HepG2 (cell line): ENCODE data around the gene TF. TPM values are rescaled to one million over a fixed set of nuclear protein-coding genes. Genes with fewer than 3 reads are reported as not detected.

Source experiments
- MBD4 ChIP-seq: IDR thresholded peaks from 2 replicates; pipeline ENCODE4 v1.6.1; 2012; ENCODE audit warnings: low read length, inconsistent platforms, borderline replicate concordance
- NCOA5 ChIP-seq: sonication (generic); formaldehyde crosslinking; IDR thresholded peaks from 2 replicates; pipeline ENCODE4 v1.4.0; 2020; ENCODE audit warnings: missing genetic modification reagents
- NFIC ChIP-seq: IDR thresholded peaks from 2 replicates; pipeline ENCODE4 v1.6.1; 2012; ENCODE audit warnings: mild to moderate bottlenecking, low read length, inconsistent platforms
- NFYC ChIP-seq: IDR thresholded peaks from 2 replicates; pipeline ENCODE4 v1.6.1; 2016; ENCODE audit warnings: missing genetic modification reagents, missing compliant biosample characterization
- POLR2AphosphoS2 ChIP-seq: IDR thresholded peaks from 2 replicates; pipeline ENCODE4 v1.6.1; 2011; ENCODE audit warnings: low read depth, low read length, improper control_type of control experiment
- RAD51 ChIP-seq: fragments of 450-650 bp; IDR thresholded peaks from 2 replicates; pipeline ENCODE4 v1.6.1; 2016; ENCODE audit warnings: borderline replicate concordance
- RARA ChIP-seq: IDR thresholded peaks from 2 replicates; pipeline ENCODE4 v1.6.1; 2016; ENCODE audit warnings: missing genetic modification reagents, missing compliant biosample characterization
- RBFOX2 ChIP-seq: fragments of 200-400 bp; formaldehyde crosslinking; IDR thresholded peaks from 2 replicates; pipeline ENCODE4 v1.6.1; 2017; ENCODE audit warnings: low read depth, mild to moderate bottlenecking, low read length
- SNRNP70 ChIP-seq: fragments of 200-400 bp; formaldehyde crosslinking; IDR thresholded peaks from 2 replicates; pipeline ENCODE4 v1.6.1; 2017; ENCODE audit warnings: mild to moderate bottlenecking, low read depth, low read length, moderate library complexity
- ZC3H13 ChIP-seq: sonication (generic); formaldehyde crosslinking; IDR thresholded peaks from 2 replicates; pipeline ENCODE4 v1.8.1; 2023; ENCODE audit warnings: mild to moderate bottlenecking, missing genetic modification reagents, moderate library complexity
- ZMYM4 ChIP-seq: sonication (generic); formaldehyde crosslinking; IDR thresholded peaks from 2 replicates; pipeline ENCODE4 v1.8.1; 2023; ENCODE audit warnings: mild to moderate bottlenecking, missing genetic modification reagents
- ZNF878 ChIP-seq: sonication (generic); formaldehyde crosslinking; IDR thresholded peaks from 2 replicates; pipeline ENCODE4 v1.8.1; 2023; ENCODE audit warnings: mild to moderate bottlenecking, missing genetic modification reagents, moderate library complexity
- ZSCAN5A ChIP-seq: sonication (generic); formaldehyde crosslinking; IDR thresholded peaks from 2 replicates; pipeline ENCODE4 v1.8.0; 2022; ENCODE audit warnings: mild to moderate bottlenecking, missing genetic modification reagents, borderline replicate concordance
- polyA plus RNA-seq, 8 experiments: library from polyadenylated mRNA; depleted of rRNA in 3 of 8; stranded (reverse) in 7 of 8; unstranded in 1 of 8; fragments of >200 nt; fragmentation: Illumina TruSeq in 4 of 8; extraction: Trizol in 4 of 8; gene quantifications; 2 replicates each; pipeline versions ENCODE4 v1.2.1 to v1.2.3, GENCODE V29; 2011 to 2016; ENCODE audit warnings: low read depth in 4 of 8, missing spikeins in 1 of 8, mixed read lengths in 1 of 8; ENCODE audit not compliant: insufficient read depth in 1 of 8
- total RNA-seq, 5 experiments: library from RNA; depleted of rRNA; stranded (reverse); fragments of >200 nt; fragmentation: Illumina TruSeq; extraction: Trizol; gene quantifications; 2 replicates each; pipeline ENCODE4 v1.2.3, GENCODE V29; 2016; ENCODE audit warnings: low read depth in 1 of 5
- TF ChIP-seq, protein P1 (sequence below): sonication (generic); formaldehyde crosslinking; IDR thresholded peaks from 2 replicates; pipeline ENCODE4 v1.4.0; 2020; ENCODE audit warnings: missing genetic modification reagents

TF gene
- total and polyA plus RNA-seq, 2 of the 13 experiments (the other 11 are each of a cell fraction or from before 2014, with no cell fraction given): 10,074 to 11,821 TPM

DNA sequence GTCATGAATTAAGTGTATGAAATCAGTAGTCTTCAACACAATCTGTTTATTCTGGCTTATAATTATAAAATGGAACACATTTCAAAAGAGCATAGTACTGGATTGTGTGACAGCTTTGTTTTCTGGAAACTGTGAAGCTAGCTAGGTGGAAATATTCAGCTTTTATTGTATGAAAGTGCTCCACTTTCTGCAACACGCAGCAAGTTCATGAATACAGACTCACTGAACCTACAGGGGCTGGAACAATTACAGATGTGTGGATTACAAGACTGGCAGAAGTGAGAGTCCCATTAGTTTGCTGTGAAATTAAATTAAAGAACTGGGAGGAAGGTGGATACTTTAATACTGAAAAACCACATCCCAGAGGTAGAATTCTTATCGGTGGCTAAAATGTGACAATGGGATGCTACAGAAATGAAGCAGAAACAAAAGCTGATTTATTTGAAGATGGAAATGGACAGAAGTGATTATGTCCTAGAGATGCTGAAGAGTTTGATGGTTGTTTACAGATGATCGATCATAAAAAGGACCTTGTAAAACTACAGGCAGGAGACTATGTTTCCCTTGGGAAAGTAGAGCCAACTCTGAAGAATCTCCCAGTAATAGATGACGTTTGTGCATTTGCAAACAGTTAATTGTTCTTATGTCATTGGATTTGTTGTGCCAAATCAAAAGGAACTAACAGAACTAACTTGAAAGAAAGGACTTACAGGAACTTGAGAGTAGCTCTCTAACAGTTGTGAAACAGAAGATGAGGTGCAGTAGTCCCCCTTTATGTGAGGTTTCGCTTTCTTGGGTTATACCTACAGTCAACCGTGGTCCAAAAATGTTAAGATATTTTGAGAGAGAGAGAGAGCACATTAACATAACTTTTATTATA, 15.7 kb downstream of the TF start (continued):
- TF ChIP-seq RARA (CRISPR knock-in tag) (no peak), RAD51 (no peak), POLR2AphosphoS2 (peak; percentile 9; the same call in 1 of the 2 replicates), ZMYM4 (CRISPR knock-in tag) (peak; percentile 16; the same call in 1 of the 2 replicates), ZSCAN5A (0 out of 2 replicates have a peak, but pooled peaks have one; percentile 10), MBD4 (peak; percentile 63; the same call in 1 of the 2 replicates), NFIC (peak; percentile 27; the same call in 1 of the 2 replicates), SNRNP70 (0 out of 2 replicates have a peak, but pooled peaks have one; percentile 61), NFYC (no peak), RBFOX2 (peak; percentile 64), ZC3H13 (CRISPR knock-in tag) (peak; percentile 56; the same call in 1 of the 2 replicates), ZNF878 (0 out of 2 replicates have a peak, but pooled peaks have one; percentile 17), NCOA5 (CRISPR knock-in tag) (0 out of 2 replicates have a peak, but pooled peaks have one; percentile 53)
- TF ChIP-seq, protein P1, sequence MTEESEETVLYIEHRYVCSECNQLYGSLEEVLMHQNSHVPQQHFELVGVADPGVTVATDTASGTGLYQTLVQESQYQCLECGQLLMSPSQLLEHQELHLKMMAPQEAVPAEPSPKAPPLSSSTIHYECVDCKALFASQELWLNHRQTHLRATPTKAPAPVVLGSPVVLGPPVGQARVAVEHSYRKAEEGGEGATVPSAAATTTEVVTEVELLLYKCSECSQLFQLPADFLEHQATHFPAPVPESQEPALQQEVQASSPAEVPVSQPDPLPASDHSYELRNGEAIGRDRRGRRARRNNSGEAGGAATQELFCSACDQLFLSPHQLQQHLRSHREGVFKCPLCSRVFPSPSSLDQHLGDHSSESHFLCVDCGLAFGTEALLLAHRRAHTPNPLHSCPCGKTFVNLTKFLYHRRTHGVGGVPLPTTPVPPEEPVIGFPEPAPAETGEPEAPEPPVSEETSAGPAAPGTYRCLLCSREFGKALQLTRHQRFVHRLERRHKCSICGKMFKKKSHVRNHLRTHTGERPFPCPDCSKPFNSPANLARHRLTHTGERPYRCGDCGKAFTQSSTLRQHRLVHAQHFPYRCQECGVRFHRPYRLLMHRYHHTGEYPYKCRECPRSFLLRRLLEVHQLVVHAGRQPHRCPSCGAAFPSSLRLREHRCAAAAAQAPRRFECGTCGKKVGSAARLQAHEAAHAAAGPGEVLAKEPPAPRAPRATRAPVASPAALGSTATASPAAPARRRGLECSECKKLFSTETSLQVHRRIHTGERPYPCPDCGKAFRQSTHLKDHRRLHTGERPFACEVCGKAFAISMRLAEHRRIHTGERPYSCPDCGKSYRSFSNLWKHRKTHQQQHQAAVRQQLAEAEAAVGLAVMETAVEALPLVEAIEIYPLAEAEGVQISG (CRISPR knock-in tag): no peak
